Embryonic facial prominence (tissue), 1 donor: Measurements from ENCODE around the gene ZNF705A.
"Not testable (repeated sequence)": the region's sequence is repeated elsewhere in the genome, so short reads cannot be mapped to it uniquely, and the experiment has no call there.

ENCODE experiments used
- DNase-seq: peaks from one replicate; pipeline ENCODE4 v3.0.0-alpha.2; 2016; ENCODE audit errors: extremely low spot score

Gene ZNF705A

DNA sequence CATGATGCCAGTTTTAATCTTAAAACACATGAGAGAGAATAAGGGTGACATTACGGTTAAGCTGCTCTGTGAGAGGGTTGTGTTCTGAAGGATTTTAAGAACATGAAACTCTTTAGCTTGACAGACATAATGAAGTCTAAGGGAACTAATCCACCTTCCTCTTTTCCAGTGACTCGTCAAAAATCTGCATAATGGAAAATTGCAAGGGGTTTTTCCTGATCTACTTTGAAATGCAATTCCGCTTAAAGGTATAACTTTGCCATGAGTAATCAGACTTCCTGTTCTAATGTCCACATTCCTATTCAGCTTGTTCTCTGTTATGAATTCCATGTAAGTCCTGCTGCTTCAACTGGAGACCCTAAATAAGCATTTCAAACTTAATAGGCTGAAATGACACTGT, at the start of gene ZNF705A:
Gene ZNF705A, plus strand, starts transcription at position 171 of the 400 bp plus-strand sequence. CDS start 15,611 bp downstream, outside the sequence.
- DNase-seq = no peak

DNA sequence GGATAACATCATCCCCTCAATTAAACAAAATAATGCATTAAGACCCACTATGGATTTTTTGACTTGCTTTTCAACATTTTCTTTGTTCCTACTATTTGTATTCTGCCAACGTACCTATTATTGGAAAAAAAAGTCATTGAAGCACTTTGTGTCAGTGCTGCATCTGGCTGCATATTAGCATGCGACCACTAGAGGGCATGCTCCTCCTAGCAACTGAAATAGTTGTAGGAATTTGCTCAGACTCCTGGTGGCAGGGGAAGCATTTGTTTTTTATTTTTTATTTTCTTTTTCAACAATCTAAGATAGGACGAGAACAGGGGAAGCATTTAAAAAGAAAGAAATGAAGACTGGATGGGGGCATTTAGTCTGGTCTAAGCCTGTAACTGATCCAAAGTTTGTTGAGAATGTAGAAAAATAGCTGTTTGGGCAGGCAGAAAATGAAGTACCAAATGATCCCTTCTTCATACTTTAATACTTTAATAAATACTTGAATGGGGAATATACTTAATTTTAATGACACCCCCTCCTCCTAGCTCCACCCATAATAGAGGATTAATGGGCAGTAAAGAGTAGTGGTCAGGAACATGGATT, 47.9 kb upstream of the ZNF705A start:
- DNase-seq = peak; percentile 66

DNA sequence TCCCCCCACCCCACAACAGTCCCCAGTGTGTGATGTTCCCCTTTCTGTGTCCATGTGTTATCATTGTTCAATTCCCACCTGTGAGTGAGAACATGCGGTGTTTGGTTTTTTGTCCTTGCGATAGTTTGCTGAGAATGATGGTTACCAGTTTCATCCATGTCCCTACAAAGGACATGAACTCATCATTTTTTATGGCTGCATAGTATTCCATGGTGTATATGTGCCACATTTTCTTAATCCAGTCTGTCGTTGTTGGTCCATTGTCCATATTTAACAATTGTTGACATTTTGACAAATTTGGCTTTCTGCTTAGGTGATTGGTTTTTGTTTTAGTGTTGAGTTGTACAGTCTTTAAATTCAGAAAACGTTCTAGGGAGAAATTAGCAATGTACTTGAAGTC, 43.7 kb upstream of the ZNF705A start:
- DNase-seq = not testable (repeated sequence)

DNA sequence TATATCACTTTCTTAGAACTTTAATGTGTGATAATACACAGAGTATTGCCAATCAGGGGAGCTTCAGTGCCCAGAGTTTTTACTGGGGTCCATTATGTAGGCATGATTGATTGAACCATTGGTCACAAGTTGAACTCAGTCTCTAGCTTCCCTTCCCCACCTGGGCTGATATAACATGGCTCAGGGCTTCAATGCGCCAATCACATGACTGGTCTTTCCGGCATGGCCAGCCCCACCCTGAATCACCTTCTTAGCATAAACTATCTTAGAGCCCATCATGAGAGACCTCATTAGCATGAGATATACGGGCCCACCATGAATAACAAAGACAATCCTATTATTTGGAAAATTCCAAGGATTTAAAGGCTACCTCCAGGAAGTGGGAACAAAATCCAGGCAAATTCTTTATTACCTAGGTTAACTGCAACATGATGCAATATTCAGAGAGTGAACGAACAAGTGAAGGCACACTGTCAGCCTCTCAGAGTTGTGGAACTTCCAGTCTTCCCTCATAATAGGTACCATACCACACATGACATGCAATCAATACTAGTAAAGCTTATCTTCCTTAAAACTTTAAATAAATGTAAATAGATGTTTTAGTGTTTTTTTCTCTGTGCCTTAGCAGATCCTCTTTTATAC, 36.6 kb upstream of the ZNF705A start:
- DNase-seq = no peak

DNA sequence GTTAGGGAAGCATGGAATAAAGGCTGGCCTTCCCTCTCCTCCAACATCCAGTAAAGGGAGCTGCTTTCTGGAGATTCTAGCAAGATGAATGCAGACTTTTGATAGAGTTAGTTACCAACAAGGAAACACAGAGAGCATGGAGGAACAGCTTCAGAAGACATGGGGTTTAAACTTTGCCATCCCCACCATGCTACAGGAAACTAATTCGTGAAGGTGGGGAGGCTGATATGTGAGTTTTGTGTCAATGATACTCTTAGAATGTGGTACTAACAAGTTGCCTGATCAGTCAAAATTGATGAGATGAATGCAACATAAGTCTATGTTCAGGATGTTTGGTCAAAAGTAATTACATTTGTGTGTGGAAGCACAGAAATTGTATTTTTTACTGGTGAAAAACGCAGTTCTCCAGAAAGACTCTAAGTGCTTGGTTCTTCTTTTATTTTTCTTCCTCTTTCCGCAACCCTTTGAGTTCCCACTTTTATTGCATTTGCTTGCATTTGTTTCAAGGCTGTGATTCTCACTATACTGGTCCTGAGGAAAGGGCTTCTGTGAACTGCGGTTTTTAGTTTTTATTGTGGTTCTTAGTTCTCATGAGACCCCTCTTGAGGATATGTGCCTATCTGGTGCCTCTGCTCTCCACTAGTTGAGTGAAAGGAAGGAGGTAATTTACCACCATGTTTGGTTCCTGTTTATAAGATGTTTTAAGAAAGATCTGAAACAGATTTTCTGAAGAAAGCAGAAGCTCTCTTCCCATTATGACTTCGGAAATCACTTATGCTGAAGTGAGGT, 33.5 kb upstream of the ZNF705A start, which contains the start of gene CLEC4A:
Gene CLEC4A, plus strand, starts transcription at position 494 of the 789 bp plus-strand sequence. Its CDS starts 262 bp downstream, at position 756.
- DNase-seq = no peak

DNA sequence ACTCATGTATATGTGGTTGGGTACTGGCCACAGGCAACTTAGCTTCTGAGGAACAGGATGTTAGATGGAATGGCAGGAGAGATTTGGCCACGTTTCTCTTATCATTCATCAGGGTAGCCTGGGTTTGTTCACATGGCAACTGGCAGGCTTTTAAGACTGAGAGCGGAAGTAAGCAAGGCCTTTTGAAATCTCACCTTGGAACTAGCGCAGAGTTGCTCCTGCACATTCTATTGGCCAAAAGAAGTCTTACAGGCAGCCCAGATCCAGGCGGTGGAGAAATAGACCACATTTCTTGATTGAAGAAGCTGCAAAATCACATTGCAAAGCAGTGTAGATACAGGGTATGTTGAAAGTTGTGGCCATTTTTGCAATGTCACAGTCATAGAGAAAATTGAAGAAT, 29.7 kb upstream of the ZNF705A start:
- DNase-seq = no peak

DNA sequence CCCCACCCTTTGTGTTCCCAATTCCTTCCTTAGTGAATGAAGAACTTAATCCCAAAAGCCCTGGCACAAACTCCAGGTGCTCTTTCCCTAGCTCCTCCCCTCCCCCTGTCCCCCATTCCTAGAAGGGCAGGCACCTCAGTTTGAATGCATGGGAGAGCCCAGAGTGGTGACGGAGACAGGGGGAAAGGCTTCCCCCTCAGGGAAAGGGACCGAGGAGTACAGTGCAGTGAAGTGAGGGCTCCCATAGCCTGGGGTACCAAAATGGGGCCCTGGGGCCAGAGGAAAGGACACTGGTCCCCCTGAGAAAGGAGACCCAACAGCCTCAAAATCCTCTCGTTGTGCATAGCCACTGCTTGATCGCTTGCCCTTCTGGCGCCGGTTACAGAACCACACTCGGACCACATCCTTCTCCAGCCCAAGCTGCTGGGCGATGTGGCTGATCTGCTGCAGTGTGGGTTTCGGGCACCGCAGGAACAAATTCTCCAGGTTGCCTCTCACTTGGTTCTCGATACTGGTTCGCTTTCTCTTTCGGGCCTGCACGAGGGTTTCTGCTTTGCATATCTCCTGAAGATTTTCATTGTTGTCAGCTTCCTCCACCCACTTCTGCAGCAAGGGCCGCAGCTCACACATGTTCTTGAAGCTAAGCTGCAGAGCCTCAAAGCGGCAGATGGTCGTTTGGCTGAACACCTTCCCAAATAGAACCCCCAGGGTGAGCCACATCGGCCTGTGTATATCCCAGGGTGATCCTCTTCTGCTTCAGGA, 23.0 kb upstream of the ZNF705A start:
- DNase-seq = not testable (repeated sequence)

DNA sequence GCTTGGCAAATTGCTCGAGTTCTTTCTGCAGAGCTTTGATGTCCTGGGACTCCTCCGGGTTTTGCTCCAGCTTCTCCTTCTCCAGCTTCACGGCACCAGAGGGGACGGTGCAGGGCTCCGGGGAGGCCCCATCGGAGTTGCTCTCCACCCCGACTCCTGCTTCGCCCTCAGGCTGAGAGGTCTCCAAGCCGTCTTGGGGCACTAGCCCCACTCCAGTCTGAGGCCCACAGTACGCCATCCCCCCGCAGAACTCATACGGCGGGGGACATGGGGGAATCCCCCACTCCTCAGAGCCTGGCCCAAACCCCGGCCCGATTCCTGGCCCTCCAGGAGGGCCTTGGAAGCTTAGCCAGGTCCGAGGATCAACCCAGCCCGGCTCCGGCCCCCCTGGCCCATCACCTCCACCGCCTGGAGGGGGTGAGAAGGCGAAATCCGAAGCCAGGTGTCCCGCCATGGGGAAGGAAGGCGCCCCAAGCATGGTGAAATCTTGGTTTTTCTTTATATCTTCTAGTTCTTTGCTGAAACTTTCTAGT, 22.4 kb upstream of the ZNF705A start:
- DNase-seq = not testable (repeated sequence)

DNA sequence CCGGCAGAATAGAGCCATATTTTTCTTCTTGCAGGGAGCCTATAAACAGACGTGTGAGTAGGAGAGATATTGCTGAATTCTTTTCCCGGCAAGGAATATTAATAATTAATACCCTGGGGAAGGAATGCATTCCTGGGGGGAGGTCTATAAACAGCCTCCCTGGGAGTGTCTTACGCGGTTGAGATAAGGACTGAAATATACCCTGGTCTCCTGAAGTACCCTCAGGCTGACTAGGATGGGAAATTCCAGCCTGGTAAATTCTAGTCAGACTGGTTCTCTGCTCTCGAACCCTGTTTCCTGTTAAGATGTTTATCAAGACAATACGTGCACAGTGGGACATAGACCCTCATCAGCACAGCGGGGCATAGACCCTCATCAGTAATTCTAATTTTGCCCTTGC, 15.2 kb upstream of the ZNF705A start:
- DNase-seq = not testable (repeated sequence)

DNA sequence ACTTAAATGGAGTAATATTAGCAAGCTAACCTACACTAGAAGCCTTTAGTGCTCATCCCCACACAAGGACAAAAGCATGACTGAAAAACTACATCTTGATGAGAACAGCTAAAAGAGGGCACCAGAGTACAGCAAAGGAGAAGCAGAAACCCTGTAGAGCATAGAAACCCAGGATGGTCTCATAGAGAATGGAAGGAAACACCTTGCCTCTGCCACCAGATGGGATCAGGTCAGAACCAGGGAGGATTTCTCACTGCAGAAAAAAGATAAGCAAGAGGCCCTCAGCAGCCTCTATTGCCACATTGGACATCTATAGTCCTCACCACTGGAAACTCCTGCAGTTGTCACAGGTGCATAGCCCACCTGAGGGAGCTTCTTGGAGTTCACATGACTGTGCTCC, 13.6 kb upstream of the ZNF705A start:
- DNase-seq = no peak

DNA sequence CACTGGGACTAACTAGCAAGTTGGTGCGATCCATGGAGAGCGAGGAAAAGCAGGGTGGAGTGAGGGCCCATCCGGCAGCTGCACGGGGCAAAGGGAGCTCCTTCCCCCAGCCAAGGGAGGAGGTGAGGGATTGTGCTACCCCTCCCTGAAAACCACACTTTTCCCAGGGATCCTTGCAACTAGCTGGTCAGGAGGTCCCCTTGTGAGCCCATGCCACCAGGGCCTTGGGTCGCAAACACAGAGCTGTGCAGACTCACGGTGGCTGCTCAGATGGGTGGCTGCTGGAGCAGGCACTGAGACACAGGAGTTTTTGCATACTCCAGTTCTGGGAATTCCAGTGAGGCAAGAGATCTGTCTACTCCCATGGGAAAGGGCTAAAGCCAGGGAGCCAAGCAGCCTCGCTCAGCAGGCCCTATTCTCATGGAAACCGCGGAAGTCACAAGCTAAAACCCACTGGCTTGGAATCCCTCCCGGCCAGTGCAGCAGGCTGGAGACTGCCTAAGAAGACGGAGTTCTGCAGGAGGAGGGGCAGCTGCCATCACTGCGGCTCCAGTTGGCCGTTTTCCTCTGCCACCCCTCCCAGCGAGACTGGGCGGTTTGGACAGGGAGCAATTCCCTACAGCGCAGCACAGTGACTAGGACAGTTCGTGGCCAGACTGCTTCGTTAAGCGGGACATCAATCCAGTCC, 10.9 kb upstream of the ZNF705A start:
- no peak for DNase-seq

DNA sequence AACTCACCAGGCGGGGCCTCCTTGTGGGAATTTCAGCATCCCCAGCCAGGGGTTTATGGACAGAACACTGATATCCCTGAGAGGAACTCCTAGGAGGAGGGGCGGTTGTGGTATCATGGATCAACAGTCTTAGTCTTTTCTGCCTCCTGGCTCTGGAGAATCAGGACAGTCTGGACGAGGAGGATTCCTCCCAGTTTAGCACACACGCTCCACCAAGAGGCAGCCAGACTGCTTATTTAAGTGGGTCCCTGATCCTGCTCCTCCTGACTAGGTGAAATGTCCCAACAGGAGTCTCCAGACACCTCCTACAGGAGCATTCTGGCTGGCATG, 10.4 kb upstream of the ZNF705A start:
- DNase-seq = no peak

DNA sequence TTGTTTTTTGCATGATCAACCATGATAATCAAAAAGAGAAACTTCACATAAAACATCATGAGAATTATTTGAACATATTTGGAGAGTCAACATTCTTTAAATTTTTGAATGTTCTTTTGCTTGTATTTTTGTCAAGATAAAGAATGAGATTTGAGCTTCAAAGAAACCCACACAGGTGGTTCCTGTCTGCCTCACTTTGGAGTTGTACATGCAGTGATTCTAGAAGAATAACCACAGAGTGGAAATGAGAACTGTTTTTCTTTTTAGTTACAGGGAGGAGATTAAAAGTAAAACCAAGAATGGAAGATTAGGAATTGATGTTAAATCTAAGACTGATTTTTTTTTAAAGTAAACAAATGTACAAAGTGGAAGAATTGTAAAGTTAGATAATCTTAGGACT, 2.3 kb upstream of the ZNF705A start:
- DNase-seq = no peak

DNA sequence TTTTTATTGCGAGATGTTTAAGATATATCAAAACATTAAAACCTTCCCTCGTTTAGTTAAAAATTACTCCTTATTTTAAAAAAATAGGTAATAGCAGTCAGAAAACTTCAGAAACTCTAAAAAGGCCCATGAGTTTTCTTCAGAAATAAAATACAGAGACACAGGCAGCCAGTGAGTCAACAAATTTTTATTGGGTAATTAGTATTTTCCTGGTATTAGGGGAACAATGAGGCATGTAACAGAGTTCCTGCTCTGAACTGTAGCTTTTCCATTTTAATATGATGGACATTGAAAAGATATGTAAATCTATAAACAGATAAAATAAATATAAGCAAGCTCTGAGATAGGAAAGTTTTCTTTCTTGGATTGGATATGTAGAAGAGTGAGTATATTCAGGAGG, 399 bp upstream of the ZNF705A start:
- DNase-seq = no peak

DNA sequence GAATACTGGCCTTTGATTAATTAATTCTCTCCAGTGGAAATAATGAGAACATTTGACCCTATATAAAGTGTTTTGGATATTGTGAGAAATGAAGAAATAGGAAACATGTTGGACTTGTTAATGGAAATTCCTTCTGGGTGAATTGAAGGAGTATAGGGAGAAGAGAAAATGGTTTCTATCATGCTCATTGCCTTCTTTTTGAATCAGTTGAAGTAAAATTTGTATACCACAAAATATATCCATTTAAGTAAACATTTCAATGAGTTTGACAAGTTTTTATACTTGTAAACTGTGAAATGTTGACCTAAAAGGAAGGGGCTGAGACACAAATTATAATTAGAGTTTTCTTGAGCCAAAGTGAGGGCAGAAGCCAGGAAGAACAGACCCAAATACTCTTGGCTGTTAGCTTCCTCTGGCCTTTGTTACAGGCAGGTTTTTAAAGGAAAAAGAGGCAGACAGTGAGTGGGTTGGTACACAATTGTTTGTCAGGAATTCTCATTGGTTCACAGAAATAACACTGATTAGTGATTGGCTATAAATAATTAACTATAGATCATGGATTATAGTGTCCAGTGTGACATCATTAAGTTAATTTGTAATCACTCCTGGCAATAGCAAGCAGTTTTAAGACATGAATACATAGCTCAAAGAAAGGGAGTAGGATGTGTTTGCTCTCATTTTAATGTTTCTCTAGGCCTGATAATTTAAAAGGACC, 826 bp downstream of the ZNF705A start:
- DNase-seq = no peak

DNA sequence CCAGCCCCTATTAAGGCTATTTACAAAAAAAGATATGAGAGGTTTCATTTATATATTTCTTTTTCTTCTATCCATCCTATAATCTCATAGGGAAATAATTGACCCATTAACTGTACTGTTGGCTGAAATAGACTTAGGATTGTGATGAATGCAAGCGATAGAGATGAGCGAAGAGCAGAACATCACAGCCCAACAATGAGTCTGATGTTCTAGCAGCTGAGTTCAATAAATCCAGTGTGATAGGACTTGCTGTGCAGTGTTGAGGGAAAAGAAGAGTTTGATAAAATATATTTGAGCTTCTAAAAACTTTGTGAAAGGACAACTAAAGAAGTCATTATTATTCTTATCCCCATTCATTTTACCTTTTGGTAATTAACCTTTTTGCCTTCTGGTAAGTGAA, 16.1 kb downstream of the ZNF705A start:
- DNase-seq = not testable (repeated sequence)

DNA sequence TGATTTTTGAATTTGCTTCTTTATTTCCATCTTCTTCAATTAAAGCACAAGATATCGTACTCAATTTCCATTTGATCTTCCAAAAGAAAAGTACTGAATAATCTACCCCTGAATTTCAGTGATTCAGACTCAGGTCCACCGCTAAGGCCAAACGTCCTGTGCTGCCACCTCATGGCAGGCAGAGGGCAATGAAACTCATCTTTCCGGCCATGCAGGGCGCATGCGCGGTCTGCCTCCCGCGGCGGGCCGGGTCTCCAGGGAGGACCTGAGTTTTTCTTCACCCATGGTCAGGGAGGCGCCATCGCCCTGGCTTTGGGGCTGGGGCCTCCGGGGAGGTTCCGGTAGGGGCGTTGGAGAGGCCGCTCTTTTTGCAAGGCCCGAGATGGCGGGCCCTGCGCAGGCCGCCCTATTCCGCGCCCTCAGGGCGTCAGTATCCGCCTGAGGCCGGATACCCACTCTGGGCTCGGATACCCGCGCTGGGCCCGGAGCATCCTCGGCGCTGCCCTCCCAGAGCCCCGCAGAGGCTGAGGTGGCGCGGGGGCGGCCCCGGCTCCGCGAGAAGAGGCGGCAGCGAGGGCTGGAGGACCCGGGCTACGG, 23.3 kb downstream of the ZNF705A start:
- DNase-seq = peak; percentile 13

DNA sequence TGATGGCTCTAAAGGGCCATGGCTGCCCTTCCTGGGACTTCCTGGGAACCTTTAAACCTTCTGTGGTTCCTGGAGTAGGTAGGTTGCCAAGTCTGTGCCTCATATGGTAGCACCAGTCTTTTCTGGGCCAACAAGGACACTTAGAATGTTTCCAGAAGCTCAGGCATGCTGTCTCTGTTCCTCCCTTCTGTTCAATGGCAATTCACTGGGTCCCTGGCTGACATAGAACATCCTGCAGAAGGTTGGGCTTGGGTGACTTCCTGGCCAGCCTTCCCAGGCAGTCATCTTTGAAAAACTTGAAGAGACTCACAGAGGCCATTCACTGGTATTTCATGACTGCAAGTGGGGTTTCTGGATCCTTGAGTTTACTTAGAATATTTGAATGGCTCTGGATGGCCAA, 24.5 kb downstream of the ZNF705A start:
- DNase-seq = not testable (repeated sequence)

DNA sequence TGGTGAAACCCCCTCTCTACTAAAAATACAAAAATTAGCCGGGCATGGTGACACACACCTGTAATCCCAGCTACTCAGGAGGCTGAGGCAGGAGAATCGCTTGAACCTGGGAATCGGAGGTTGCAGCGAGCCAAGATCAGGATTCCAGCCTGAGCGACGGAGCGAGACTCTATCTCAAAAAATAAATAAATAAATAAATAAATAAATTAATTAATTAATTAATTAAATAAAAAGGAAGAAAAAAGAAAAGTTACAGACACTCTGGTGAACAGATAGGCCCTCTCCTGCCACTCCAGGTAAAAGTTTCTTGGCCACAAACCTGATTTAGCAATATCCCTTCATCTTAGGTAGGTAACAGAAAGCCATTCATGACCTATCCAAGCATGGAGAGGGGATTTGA, 26.1 kb downstream of the ZNF705A start:
- DNase-seq = not testable (repeated sequence)

DNA sequence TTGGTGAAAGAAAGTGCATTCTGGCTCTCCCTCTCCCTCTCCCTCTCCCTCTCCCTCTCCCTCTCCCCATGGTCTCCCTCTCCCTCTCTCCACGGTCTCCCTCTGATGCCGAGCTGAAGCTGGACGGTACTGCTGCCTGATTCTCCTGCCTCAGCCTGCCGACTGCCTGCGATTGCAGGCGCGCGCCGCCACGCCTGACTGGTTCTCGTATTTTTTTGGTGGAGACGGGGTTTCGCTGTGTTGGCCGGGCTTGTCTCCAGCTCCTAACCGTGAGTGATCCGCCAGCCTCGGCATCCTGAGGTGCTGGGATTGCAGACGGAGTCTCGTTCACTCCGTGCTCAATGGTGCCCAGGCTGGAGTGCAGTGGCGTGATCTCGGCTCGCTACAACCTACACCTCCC, 26.5 kb downstream of the ZNF705A start:
- not testable (repeated sequence) for DNase-seq
